Spleen (tissue), 11 donors: ENCODE data around the gene NUP37. TPM values are rescaled to one million over a fixed set of nuclear protein-coding genes. Genes with fewer than 3 reads are reported as not detected.

Experiments used
- DNase-seq: peaks from one replicate; pipeline ENCODE4 v3.0.0-alpha.2; 2020
- H3K27ac ChIP-seq, 8 donors: fragments of 200-600 bp; sonication (generic) in 7 of 8; 1 replicate in 4 of 8; 2 replicates in 4 of 8; pipeline versions ENCODE4 v1.5.0 to v1.8.0; 2016 to 2021; ENCODE audit warnings: inconsistent platforms in 4 of 8, mild to moderate bottlenecking in 4 of 8, moderate library complexity in 1 of 8
- H3K27me3 ChIP-seq, 7 donors: fragments of 200-600 bp; sonication (generic) in 6 of 7; replicated peaks in 1 of 7; 1 replicate in 4 of 7; 2 replicates in 3 of 7; pipeline versions ENCODE4 v1.5.0 to v1.8.0; 2016 to 2021; ENCODE audit warnings: inconsistent platforms in 3 of 7, mild to moderate bottlenecking in 1 of 7
- H3K36me3 ChIP-seq, 6 donors: fragments of 200-600 bp; sonication (generic) in 5 of 6; 1 replicate in 4 of 6; 2 replicates in 2 of 6; pipeline versions ENCODE4 v1.5.0 to v1.8.0; 2016 to 2021; ENCODE audit warnings: inconsistent platforms in 2 of 6
- H3K4me1 ChIP-seq, 6 donors: fragments of 200-600 bp; sonication (generic) in 5 of 6; 1 replicate in 3 of 6; 2 replicates in 3 of 6; pipeline versions ENCODE4 v1.5.0 to v1.8.0; 2016 to 2021; ENCODE audit warnings: inconsistent platforms in 3 of 6
- H3K4me3 ChIP-seq, 8 donors: fragments of 200-600 bp; sonication (generic) in 7 of 8; 1 replicate in 4 of 8; 2 replicates in 4 of 8; pipeline versions ENCODE4 v1.5.0 to v1.8.0; 2016 to 2021; ENCODE audit warnings: inconsistent platforms in 4 of 8, mild to moderate bottlenecking in 4 of 8, moderate library complexity in 2 of 8
- H3K9me3 ChIP-seq, 8 donors: fragments of 200-600 bp; sonication (generic) in 7 of 8; 1 replicate in 4 of 8; 2 replicates in 4 of 8; pipeline versions ENCODE4 v1.5.0 to v1.8.0; 2016 to 2021; ENCODE audit warnings: inconsistent platforms in 4 of 8
- CTCF ChIP-seq, 11 experiments: fragments of 200-600 bp in 7 of 11; fragments of 450-650 bp in 4 of 11; sonication (generic) in 4 of 11; IDR thresholded peaks in 8 of 11; conservative IDR thresholded peaks in 3 of 11; 1 replicate in 7 of 11; 2 replicates in 4 of 11; pipeline versions ENCODE4 v1.4.0 to v1.8.0; 2016 to 2021; ENCODE audit warnings: antibody characterized with exemption in 11 of 11, inconsistent platforms in 4 of 11, mild to moderate bottlenecking in 1 of 11
- POLR2A ChIP-seq, 3 donors: fragments of 450-650 bp; IDR thresholded peaks; one replicate each; pipeline ENCODE4 v1.5.1; 2017; ENCODE audit warnings: antibody characterized with exemption in 3 of 3, mild to moderate bottlenecking in 1 of 3
- POLR2AphosphoS5 ChIP-seq, 3 donors: sonication (generic); formaldehyde crosslinking; IDR thresholded peaks; one replicate each; pipeline ENCODE4 v1.5.1; 2017; ENCODE audit warnings: antibody characterized with exemption in 3 of 3
- WGBS, 5 donors: extraction: QIAGEN DNeasy Blood & Tissue Kit in 3 of 5; methylation state at CpG; one replicate each; pipeline versions ENCODE4 v1.1.5 to v1.1.7; 2013 to 2018; 5-methylcytosine and 5-hydroxymethylcytosine counted together
- intact Hi-C: fragments of 100-400 bp; cut with DNase I; formaldehyde crosslinking; loops from one replicate; pipeline ENCODE4 v1.15.0; 2023; ENCODE audit warnings: low total_unique reads
- polyA plus RNA-seq, 3 donors: library from polyadenylated mRNA; stranded (reverse); fragments of 200-250 nt; gene quantifications; one replicate each; pipeline ENCODE4 v1.2.1, GENCODE V29; 2013
- total RNA-seq, 7 donors: library from RNA; depleted of rRNA in 3 of 7; stranded (reverse); fragments of >200 nt in 3 of 7; fragmentation: NEBNext Ultra II Directional in 4 of 7; extraction: Animal tissue kit (Norgen Biotek cat#: 25700) in 4 of 7; gene quantifications; one replicate each; pipeline versions ENCODE4 v1.1.0 to v1.2.1, GENCODE V29; 2016 to 2021
- donor health status: healthy with polysubstance abuse.
- donor health status: DM: no; HTN: no; CAD: no; lungs with moderate emphysema.
- donor health status: DM: no; HTN: no; CAD: no.
- donor health status: Bipolar disorder and iron deficiency.
- donor health status: healthy.
- donor health status: DM: no; HTN: no; CAD: no.
- donor health status: DM: yes; HTN: yes; CAD: no.

Gene NUP37
- total and polyA plus RNA-seq, 10 donors, result 11.2 to 26.5 (median 18.6) TPM

GRCh38 chr12:102120564-102120873 is 605 bp upstream of the NUP37 start:
- peak overlapping the region in 4 of 8 donors; percentile 83 to 91 (median 88) for H3K27ac ChIP-seq
- peak overlapping the region; percentile 56 to 82 (median 70) for H3K4me3 ChIP-seq
- intact Hi-C loops, result no loop called here
- H3K27me3 ChIP-seq, result no peaks in the 10 kb centered on the region
- H3K36me3 ChIP-seq, result peaks cover 0 to 36% (median 17%) of the 10 kb centered on the region in 6 donors
- WGBS, 5 donors, result 1 to 5% (median 3%) methylated on average over 4 of the region's 4 CpGs
- TF ChIP-seq POLR2AphosphoS5 (IDR thresholded peaks at IDR 0.05) (no peak), CTCF (IDR thresholded peaks at IDR 0.05 in 8 of 11, conservative IDR thresholded peaks at IDR 0.05 in 3 of 11) (no peak), POLR2A (IDR thresholded peaks at IDR 0.05) (no peak)
- DNase-seq, result no peak
- H3K4me1 ChIP-seq, result peaks cover 10 to 41% (median 23%) of the 10 kb centered on the region in 6 donors
- H3K9me3 ChIP-seq, result no peaks in the 10 kb centered on the region

GRCh38 chr12:102118874-102119273 is 1.0 kb downstream of the NUP37 start:
- intact Hi-C loops, result loop anchor here (10.0 kb wide), 1 partner anchor 54 kb away; the partner anchor contains the start of gene WASHC3

GRCh38 chr12:102116392-102116791 is 3.5 kb downstream of the NUP37 start:
- H3K27ac ChIP-seq, result no peak overlapping the region

More at GRCh38 chr12:102118874-102119273, 1.0 kb downstream of the NUP37 start:
- no peak for DNase-seq
- TF ChIP-seq CTCF (IDR thresholded peaks at IDR 0.05 in 8 of 11, conservative IDR thresholded peaks at IDR 0.05 in 3 of 11) (no peak), POLR2A (IDR thresholded peaks at IDR 0.05) (no peak), POLR2AphosphoS5 (IDR thresholded peaks at IDR 0.05) (no peak)
- Histone ChIP-seq H3K36me3 (peaks cover 0 to 45% (median 21%) of the 10 kb centered on the region in 6 donors), H3K4me1 (peaks cover 10 to 41% (median 23%) of the 10 kb centered on the region in 6 donors), H3K4me3 (peak overlapping the region in 5 of 8 donors; percentile 60 to 82 (median 77)), H3K27ac (no peak overlapping the region), H3K9me3 (no peaks in the 10 kb centered on the region), H3K27me3 (no peaks in the 10 kb centered on the region)
- 77 to 93% (median 83%) methylated on average over 2 of the region's 2 CpGs for WGBS, 5 donors

More at GRCh38 chr12:102116392-102116791, 3.5 kb downstream of the NUP37 start:
- TF ChIP-seq POLR2AphosphoS5 (IDR thresholded peaks at IDR 0.05) (no peak), POLR2A (IDR thresholded peaks at IDR 0.05) (no peak), CTCF (IDR thresholded peaks at IDR 0.05 in 8 of 11, conservative IDR thresholded peaks at IDR 0.05 in 3 of 11) (no peak)
- WGBS, 5 donors, result 83 to 96% (median 92%) methylated on average over 7 of the region's 7 CpGs
- Histone ChIP-seq H3K4me3 (no peak overlapping the region), H3K27me3 (no peaks in the 10 kb centered on the region), H3K4me1 (peaks cover 10 to 28% (median 22%) of the 10 kb centered on the region in 6 donors), H3K36me3 (peaks cover 0 to 63% (median 27%) of the 10 kb centered on the region in 6 donors), H3K9me3 (no peaks in the 10 kb centered on the region)
- intact Hi-C loops, result loop anchor here (10.0 kb wide), 1 partner anchor 52 kb away; the partner anchor contains the start of gene WASHC3
- no peak for DNase-seq
